Heart right ventricle (tissue), 16 donors: ENCODE measurements around the gene KRT73. TPM values are rescaled to one million over a fixed set of nuclear protein-coding genes. Genes with fewer than 3 reads are reported as not detected.

Experiments
- ATAC-seq, 8 donors: fragments of 200-7000 bp; cut with Tn5 transposase; one replicate each; pipeline ENCODE4 v1.9.1; 2020; ENCODE audit warnings: mild to moderate bottlenecking in 8 of 8, moderate library complexity in 8 of 8, moderate number of reproducible peaks in 1 of 8
- DNase-seq, 2 donors: peaks; one replicate each; pipeline ENCODE4 v3.0.0-alpha.2; 2020
- H3K27ac ChIP-seq, 10 donors: fragments of 200-600 bp; sonication (generic) in 2 of 10; one replicate each; pipeline versions ENCODE4 v1.5.0 to v1.8.0; 2020 to 2022; ENCODE audit warnings: mild to moderate bottlenecking in 3 of 10
- H3K27me3 ChIP-seq, 7 donors: fragments of 200-600 bp; one replicate each; pipeline ENCODE4 v1.8.0; 2021 to 2022; ENCODE audit warnings: mild to moderate bottlenecking in 2 of 7
- H3K36me3 ChIP-seq, 9 donors: fragments of 200-600 bp; sonication (generic) in 1 of 9; one replicate each; pipeline versions ENCODE4 v1.5.0 to v1.8.0; 2020 to 2022; ENCODE audit warnings: mild to moderate bottlenecking in 2 of 9
- H3K4me1 ChIP-seq, 9 donors: fragments of 200-600 bp; sonication (generic) in 1 of 9; one replicate each; pipeline versions ENCODE4 v1.5.0 to v1.8.0; 2020 to 2022; ENCODE audit warnings: mild to moderate bottlenecking in 4 of 9
- H3K4me3 ChIP-seq, 10 donors: fragments of 200-600 bp; sonication (generic) in 2 of 10; one replicate each; pipeline versions ENCODE4 v1.5.0 to v1.8.0; 2020 to 2022; ENCODE audit warnings: mild to moderate bottlenecking in 7 of 10, moderate library complexity in 2 of 10
- H3K9me3 ChIP-seq, 11 donors: fragments of 200-600 bp in 10 of 11; sonication (generic) in 2 of 11; one replicate each; pipeline versions ENCODE4 v1.5.0 to v1.8.0; 2013 to 2022; ENCODE audit warnings: mild to moderate bottlenecking in 2 of 11, control low read depth in 1 of 11, moderate library complexity in 1 of 11
- CTCF ChIP-seq, 9 donors: fragments of 200-600 bp; sonication (generic) in 2 of 9; IDR thresholded peaks; one replicate each; pipeline versions ENCODE4 v1.5.0 to v1.8.0; 2021 to 2022; ENCODE audit warnings: antibody characterized with exemption in 9 of 9, mild to moderate bottlenecking in 5 of 9, moderate library complexity in 1 of 9
- WGBS, 2 donors: extraction: QIAGEN DNeasy Blood & Tissue Kit; methylation state at CpG; one replicate each; pipeline ENCODE4 v1.1.7; 2013; ENCODE audit warnings: inconsistent platforms in 1 of 2; 5-methylcytosine and 5-hydroxymethylcytosine counted together
- intact Hi-C, 10 donors: fragments of 100-400 bp; cut with DNase I; formaldehyde crosslinking; loops; one replicate each; pipeline versions ENCODE4 v1.11.1 to v1.14.2; 2022
- polyA plus RNA-seq, 2 donors: library from polyadenylated mRNA; stranded (reverse); fragments of 200-250 nt; gene quantifications; one replicate each; pipeline ENCODE4 v1.2.3, GENCODE V29; 2013
- total RNA-seq, 10 donors: library from RNA; stranded (reverse); fragmentation: NEBNext Ultra II Directional in 3 of 10; extraction: Animal tissue kit (Norgen Biotek cat#: 25700) in 3 of 10; gene quantifications; one replicate each; pipeline versions ENCODE4 v1.2.1 to v1.2.4, GENCODE V29; 2021 to 2023
- donor health status: Arrhythmogenic right ventricular cardiomyopathy.
- donor health status: ischemic (EF 13 %, LVEDD 7.1; RV severe dilation, severe dysfunction).
- donor health status: healthy with polysubstance abuse.
- donor health status: DM: no; HTN: yes; CAD: no.
- donor health status: DM: no; HTN: no; CAD: no.
- donor health status: ischemic (EF 25% LVEDD 6.9; RV normal size, moderate dysfunction).
- donor health status: ischemic (EF 25% LVEDD 5.7; RV mildly dilated, moderate dysfunction).
- donor health status: healthy.
- donor health status: DM: yes; HTN: yes; CAD: no.
- donor health status: Ischemic cardiomyopathy.
- donor health status: ischemic (EF 35%, LVEDD 5.7; RV mildly dilated, moderate dysfunction).
- donor health status: nonischemic (EF 11% LVEDD 7.7; RV severe dilation, severe dysfunction).
- donor health status: DM: yes; HTN: yes; CAD: no.
- donor health status: PGD.
- donor health status: ischemic (EF 29% LVEDD 5.4; RV normal size, mild dysfunction).
- donor health status: nonischemic (EF 23%, LVEDD 6.1; RV moderate dilation, normal function).

The KRT73 gene
- total and polyA plus RNA-seq, 12 donors: not detected

- no peaks in the 10 kb centered on the region for H3K36me3 ChIP-seq
- peaks cover 0 to 45% (median 0%) of the 10 kb centered on the region in 7 donors for H3K27me3 ChIP-seq
- no peak overlapping the region for H3K4me3 ChIP-seq
- intact Hi-C loops: no loop called here
- no peak for TF ChIP-seq CTCF (IDR thresholded peaks at IDR 0.05)
- ATAC-seq (no peak), DNase-seq (no peak)
- no peaks in the 10 kb centered on the region for H3K4me1 ChIP-seq
- no peak overlapping the region for H3K27ac ChIP-seq
- H3K9me3 ChIP-seq: peaks cover 0 to 10% (median 0%) of the 10 kb centered on the region in 11 donors
- WGBS, 2 donors: 56 to 68% methylated on average over 2 of the region's 2 CpGs
These were observed 9.2 kb upstream of the KRT73 start for GRCh38 chr12:52627395-52628110.

- no peak for DNase-seq
- intact Hi-C loops: no loop called here
- TF ChIP-seq CTCF (IDR thresholded peaks at IDR 0.05): no peak
- Histone ChIP-seq H3K36me3 (no peaks in the 10 kb centered on the region), H3K9me3 (peaks cover 0 to 10% (median 0%) of the 10 kb centered on the region in 11 donors), H3K27me3 (peaks cover 0 to 38% (median 8%) of the 10 kb centered on the region in 7 donors), H3K4me1 (no peaks in the 10 kb centered on the region), H3K27ac (no peak overlapping the region), H3K4me3 (no peak overlapping the region)
- ATAC-seq: no peak
- 65 to 74% methylated on average over 5 of the region's 5 CpGs for WGBS, 2 donors
These were observed 4.0 kb upstream of the KRT73 start for GRCh38 chr12:52622349-52622748.

- TF ChIP-seq CTCF (IDR thresholded peaks at IDR 0.05): no peak
- WGBS, 2 donors: 72 to 85% methylated on average over 2 of the region's 2 CpGs
- H3K27ac ChIP-seq: no peak overlapping the region
These were observed 507 bp upstream of the KRT73 start for GRCh38 chr12:52618866-52619265.

GRCh38 chr12:52617403-52617785 is 965 bp downstream of the KRT73 start:
- DNase-seq (no peak), ATAC-seq (no peak)
- TF ChIP-seq CTCF (IDR thresholded peaks at IDR 0.05): no peak
- Histone ChIP-seq H3K9me3 (no peaks in the 10 kb centered on the region), H3K4me1 (no peaks in the 10 kb centered on the region), H3K4me3 (no peak overlapping the region), H3K27me3 (peaks cover 0 to 53% (median 12%) of the 10 kb centered on the region in 7 donors), H3K27ac (no peak overlapping the region), H3K36me3 (no peaks in the 10 kb centered on the region)
- intact Hi-C loops: no loop called here
- 82 to 83% methylated on average over 7 of the region's 7 CpGs for WGBS, 2 donors

More at GRCh38 chr12:52618866-52619265, 507 bp upstream of the KRT73 start:
- ATAC-seq (no peak), DNase-seq (no peak)
- Histone ChIP-seq H3K9me3 (peaks cover 0 to 7% (median 0%) of the 10 kb centered on the region in 11 donors), H3K4me3 (no peak overlapping the region), H3K4me1 (no peaks in the 10 kb centered on the region), H3K36me3 (no peaks in the 10 kb centered on the region), H3K27me3 (peaks cover 0 to 46% (median 12%) of the 10 kb centered on the region in 7 donors)
- intact Hi-C loops: no loop called here
